Duodenal mucosa (tissue), 2 donors: ENCODE data around the gene GRB10.

ENCODE experiments used
- H3K27ac ChIP-seq: one replicate; pipeline ENCODE4 v1.7.0; 2013; ENCODE audit warnings: low read depth, low read length
- H3K27me3 ChIP-seq, 2 donors: one replicate each; pipeline ENCODE4 v1.7.0; 2013; ENCODE audit warnings: low read length in 2 of 2, control low read depth in 1 of 2; ENCODE audit not compliant: insufficient read depth in 2 of 2, control insufficient read depth in 1 of 2
- H3K36me3 ChIP-seq, 2 donors: one replicate each; pipeline ENCODE4 v1.7.0; 2013; ENCODE audit warnings: low read length in 2 of 2, control low read depth in 1 of 2; ENCODE audit not compliant: insufficient read depth in 2 of 2, control insufficient read depth in 1 of 2
- H3K4me1 ChIP-seq, 2 donors: one replicate each; pipeline ENCODE4 v1.7.0; 2013; ENCODE audit warnings: low read length in 2 of 2, control low read depth in 1 of 2; ENCODE audit not compliant: insufficient read depth in 2 of 2, control insufficient read depth in 1 of 2
- H3K4me3 ChIP-seq, 2 donors: one replicate each; pipeline ENCODE4 v1.7.0; 2013; ENCODE audit warnings: low read length in 2 of 2, low read depth in 1 of 2
- H3K9ac ChIP-seq, 2 donors: one replicate each; pipeline ENCODE4 v1.7.0; 2013; ENCODE audit warnings: low read length in 2 of 2, low read depth in 1 of 2
- H3K9me3 ChIP-seq, 2 donors: one replicate each; pipeline ENCODE4 v1.7.0; 2013; ENCODE audit warnings: low read length in 2 of 2, control low read depth in 1 of 2; ENCODE audit not compliant: control insufficient read depth in 1 of 2

The GRB10 gene

GRCh38 chr7:50803359-50804337 lies 21.0 kb upstream of the GRB10 start:
- Histone ChIP-seq H3K4me3 (no peak overlapping the region), H3K9me3 (no peaks in the 10 kb centered on the region), H3K27me3 (peaks cover 0 to 3% of the 10 kb centered on the region in 2 donors), H3K4me1 (no peaks in the 10 kb centered on the region), H3K36me3 (no peaks in the 10 kb centered on the region), H3K27ac (no peak overlapping the region), H3K9ac (no peak overlapping the region)

- Histone ChIP-seq H3K27ac (no peak overlapping the region), H3K4me3 (no peak overlapping the region), H3K27me3 (peaks cover 0 to 3% of the 10 kb centered on the region in 2 donors), H3K9me3 (no peaks in the 10 kb centered on the region), H3K36me3 (no peaks in the 10 kb centered on the region), H3K4me1 (no peaks in the 10 kb centered on the region), H3K9ac (no peak overlapping the region)
Measured at GRCh38 chr7:50801907-50802306, 19.2 kb upstream of the GRB10 start.

DNA sequence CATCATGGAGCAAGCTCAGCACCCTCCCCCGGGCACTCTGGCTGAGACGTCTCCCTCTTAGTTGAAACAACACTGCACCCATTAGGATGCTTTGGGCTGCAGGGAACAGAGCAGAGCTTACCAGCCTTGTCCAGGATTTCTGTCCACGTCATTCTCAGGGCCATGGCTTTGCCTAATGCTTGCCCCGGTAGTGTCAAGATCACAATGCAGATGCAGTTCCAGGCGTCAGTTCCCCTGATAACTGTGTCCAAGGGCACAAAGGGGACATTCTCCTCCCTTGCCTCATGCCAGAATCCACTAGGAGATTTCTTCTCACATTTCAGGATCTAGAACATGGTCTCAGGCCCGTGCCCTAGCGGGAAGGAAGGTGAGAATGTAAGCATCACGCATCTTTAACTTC lies 17.2 kb upstream of the GRB10 start:
- no peaks in the 10 kb centered on the region for H3K9me3 ChIP-seq
- no peaks in the 10 kb centered on the region for H3K4me1 ChIP-seq
- no peak overlapping the region for H3K27ac ChIP-seq
- no peaks in the 10 kb centered on the region for H3K36me3 ChIP-seq
- no peak overlapping the region for H3K4me3 ChIP-seq
- H3K9ac ChIP-seq: no peak overlapping the region
- peaks cover 0 to 3% of the 10 kb centered on the region in 2 donors for H3K27me3 ChIP-seq

GRCh38 chr7:50798126-50798525 lies 15.4 kb upstream of the GRB10 start:
- H3K9ac ChIP-seq: no peak overlapping the region
- no peak overlapping the region for H3K4me3 ChIP-seq
- H3K9me3 ChIP-seq: no peaks in the 10 kb centered on the region
- no peak overlapping the region for H3K27ac ChIP-seq
- H3K27me3 ChIP-seq: peaks cover 3 to 7% of the 10 kb centered on the region in 2 donors
- H3K4me1 ChIP-seq: peaks cover 3 to 8% of the 10 kb centered on the region in 2 donors
- no peaks in the 10 kb centered on the region for H3K36me3 ChIP-seq

DNA sequence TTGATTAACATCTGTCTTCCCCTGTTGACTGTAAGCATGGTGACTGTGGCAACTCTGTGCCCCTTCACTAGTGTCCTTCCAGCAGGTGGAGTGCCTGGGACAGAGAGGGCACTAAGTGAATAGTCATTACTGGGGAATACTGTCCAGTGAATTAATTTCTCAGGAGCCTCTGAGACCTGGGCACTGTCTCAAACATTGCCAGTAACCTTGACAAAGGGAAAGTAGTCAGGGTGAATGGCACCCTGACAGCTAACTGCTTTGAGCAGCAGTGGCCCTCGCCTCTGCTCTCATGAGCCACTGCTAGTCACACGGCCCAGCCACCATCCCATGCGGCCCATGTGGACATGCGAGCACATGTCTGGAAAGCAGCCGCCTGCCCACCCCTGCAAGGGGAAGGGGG lies 13.1 kb upstream of the GRB10 start:
- H3K4me1 ChIP-seq: peaks cover 15 to 17% of the 10 kb centered on the region in 2 donors
- H3K36me3 ChIP-seq: no peaks in the 10 kb centered on the region
- no peak overlapping the region for H3K27ac ChIP-seq
- H3K4me3 ChIP-seq: no peak overlapping the region
- H3K9me3 ChIP-seq: no peaks in the 10 kb centered on the region
- peaks cover 3 to 12% of the 10 kb centered on the region in 2 donors for H3K27me3 ChIP-seq
- H3K9ac ChIP-seq: no peak overlapping the region

DNA sequence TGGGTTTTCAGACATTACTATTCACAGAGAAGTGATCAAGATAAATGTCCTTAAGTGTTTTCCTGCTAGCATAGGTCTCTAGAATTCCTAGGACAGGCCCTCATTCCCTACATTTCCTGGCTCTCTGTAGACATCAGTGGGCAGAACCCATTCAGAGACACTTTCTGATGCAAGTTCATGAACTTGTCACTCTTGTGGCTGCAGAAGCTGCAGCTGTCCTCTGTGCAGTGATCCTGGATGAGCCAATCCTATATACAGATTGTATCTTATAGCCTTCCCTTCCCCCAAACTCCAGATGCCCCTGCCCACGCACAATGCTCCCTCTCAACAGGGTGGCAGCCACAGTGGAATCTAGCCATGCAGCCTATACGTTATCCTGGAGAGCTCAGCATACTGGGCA lies 12.6 kb upstream of the GRB10 start:
- H3K9ac ChIP-seq: no peak overlapping the region
- H3K27ac ChIP-seq: no peak overlapping the region
- peaks cover 19 to 20% of the 10 kb centered on the region in 2 donors for H3K4me1 ChIP-seq
- no peaks in the 10 kb centered on the region for H3K9me3 ChIP-seq
- no peak overlapping the region for H3K4me3 ChIP-seq
- peaks cover 3 to 12% of the 10 kb centered on the region in 2 donors for H3K27me3 ChIP-seq
- H3K36me3 ChIP-seq: no peaks in the 10 kb centered on the region

GRCh38 chr7:50793947-50794570 lies 11.4 kb upstream of the GRB10 start:
- peak overlapping the region; percentile 70 for H3K4me3 ChIP-seq
- no peaks in the 10 kb centered on the region for H3K9me3 ChIP-seq
- H3K9ac ChIP-seq: peak overlapping the region; percentile 47 to 59
- H3K4me1 ChIP-seq: peaks cover 19 to 21% of the 10 kb centered on the region in 2 donors
- peak overlapping the region; percentile 46 for H3K27ac ChIP-seq
- peaks cover 0 to 12% of the 10 kb centered on the region in 2 donors for H3K27me3 ChIP-seq
- H3K36me3 ChIP-seq: no peaks in the 10 kb centered on the region

- Histone ChIP-seq H3K9ac (peak overlapping the region; percentile 47 to 59), H3K36me3 (no peaks in the 10 kb centered on the region), H3K27ac (peak overlapping the region; percentile 46)
Measured at GRCh38 chr7:50793120-50793946, 10.6 kb upstream of the GRB10 start.

DNA sequence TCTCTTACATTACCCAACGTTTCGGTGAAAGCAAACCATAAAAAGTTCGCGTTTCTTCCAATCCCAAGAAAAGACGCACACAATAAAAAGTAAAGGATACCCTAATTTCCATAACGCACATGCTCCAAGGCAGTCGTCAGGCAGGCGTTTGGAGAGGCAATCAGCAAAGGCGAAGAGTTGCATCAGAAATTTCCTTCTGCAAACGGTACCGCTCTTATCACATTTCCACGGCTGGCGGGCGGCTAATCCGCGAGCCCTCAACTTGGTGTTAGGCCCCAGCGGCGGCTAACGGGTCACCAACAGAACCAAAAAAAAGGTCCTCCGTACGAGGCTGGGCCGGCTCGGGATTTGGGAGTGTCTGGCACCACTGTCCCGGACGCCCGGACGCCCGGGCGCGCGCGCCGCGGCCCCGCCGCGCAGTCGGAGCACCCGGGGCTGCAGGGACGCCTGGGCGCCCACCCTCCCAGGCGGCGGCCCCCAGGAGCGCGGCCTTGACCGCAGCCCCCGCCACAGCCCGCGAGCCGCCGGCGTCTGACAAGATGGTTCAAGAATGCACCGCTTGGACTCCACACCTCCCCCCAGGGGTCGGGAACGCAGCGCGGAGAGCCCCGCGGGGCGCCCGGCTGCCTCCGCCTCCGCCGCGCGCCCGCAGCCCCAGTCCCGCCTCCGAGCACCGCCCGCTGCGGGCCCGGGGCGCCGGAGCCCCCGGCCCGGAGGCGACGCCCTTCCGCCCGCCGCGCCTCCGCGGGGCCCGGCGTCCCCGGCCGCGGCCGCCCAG lies 9.8 kb upstream of the GRB10 start:
- Histone ChIP-seq H3K9ac (peak overlapping the region; percentile 31 to 61), H3K36me3 (no peaks in the 10 kb centered on the region), H3K4me1 (peaks cover 19 to 21% of the 10 kb centered on the region in 2 donors), H3K27me3 (peaks cover 0 to 12% of the 10 kb centered on the region in 2 donors), H3K9me3 (peaks cover 0 to 5% of the 10 kb centered on the region in 2 donors), H3K4me3 (peak overlapping the region; percentile 63 to 75), H3K27ac (no peak overlapping the region)

More at GRCh38 chr7:50793120-50793946, 10.6 kb upstream of the GRB10 start:
- peaks cover 0 to 3% of the 10 kb centered on the region in 2 donors for H3K9me3 ChIP-seq
- peaks cover 0 to 12% of the 10 kb centered on the region in 2 donors for H3K27me3 ChIP-seq
- H3K4me3 ChIP-seq: peak overlapping the region; percentile 70
- H3K4me1 ChIP-seq: peaks cover 19 to 21% of the 10 kb centered on the region in 2 donors
